Prostate gland (tissue), 2 donors: ENCODE results near the gene TLE1. TPM values are rescaled to one million over a fixed set of nuclear protein-coding genes. Genes with fewer than 3 reads are reported as not detected.

Experiments
- DNase-seq: peaks from one replicate; pipeline ENCODE4 v3.0.0-alpha.2; 2019; ENCODE audit warnings: low spot score
- H3K27ac ChIP-seq, 2 donors: fragments of 200-600 bp; sonication (generic); 2 replicates each; pipeline ENCODE4 v1.5.1; 2017 to 2019
- H3K27me3 ChIP-seq: fragments of 200-600 bp; sonication (generic); replicated peaks from 2 replicates; pipeline ENCODE4 v1.5.1; 2019; ENCODE audit not compliant: insufficient read depth
- H3K36me3 ChIP-seq, 2 donors: fragments of 200-600 bp; sonication (generic); 1 replicate in 1 of 2; 2 replicates in 1 of 2; pipeline versions ENCODE4 v1.5.1 to v1.8.1; 2017 to 2019
- H3K4me1 ChIP-seq: fragments of 200-600 bp; sonication (generic); replicated peaks from 2 replicates; pipeline ENCODE4 v1.5.1; 2019
- H3K4me3 ChIP-seq, 2 donors: fragments of 200-600 bp; sonication (generic); 2 replicates each; pipeline ENCODE4 v1.5.1; 2017 to 2019
- H3K9me3 ChIP-seq: fragments of 200-600 bp; sonication (generic); 2 replicates; pipeline ENCODE4 v1.5.1; 2017
- POLR2A ChIP-seq: fragments of 450-650 bp; IDR thresholded peaks from one replicate; pipeline ENCODE4 v1.6.1; 2016; ENCODE audit warnings: antibody characterized with exemption, mild to moderate bottlenecking
- POLR2AphosphoS5 ChIP-seq: sonication (generic); formaldehyde crosslinking; IDR thresholded peaks from one replicate; pipeline ENCODE4 v1.6.1; 2017; ENCODE audit warnings: antibody characterized with exemption
- WGBS: methylation state at CpG from one replicate; pipeline ENCODE4 v1.1.5; 2018; 5-methylcytosine and 5-hydroxymethylcytosine counted together
- intact Hi-C: fragments of 100-400 bp; cut with DNase I; formaldehyde crosslinking; loops from one replicate; pipeline ENCODE4 v1.14.2; 2022
- total RNA-seq, 2 donors: library from RNA; depleted of rRNA; stranded (reverse); fragments of >200 nt; gene quantifications; one replicate each; pipeline ENCODE4 v1.1.0, GENCODE V29; 2016
- TF ChIP-seq, protein P1 (sequence below), 4 experiments: fragments of 200-600 bp in 2 of 4; fragments of 450-650 bp in 2 of 4; sonication (generic) in 2 of 4; IDR thresholded peaks; 1 replicate in 3 of 4; 2 replicates in 1 of 4; pipeline ENCODE4 v1.5.1; 2016 to 2019; ENCODE audit warnings: antibody characterized with exemption in 4 of 4, mild to moderate bottlenecking in 2 of 4, moderate library complexity in 2 of 4

TLE1 gene
- total RNA-seq, 2 donors from 2014 or later = 61.0 to 89.5 TPM

- H3K27ac ChIP-seq = no peak overlapping the region
- no peaks in the 10 kb centered on the region for H3K4me1 ChIP-seq
- H3K9me3 ChIP-seq = no peaks in the 10 kb centered on the region
- WGBS = 82% methylated on average over 6 of the region's 6 CpGs
- no peaks in the 10 kb centered on the region for H3K36me3 ChIP-seq
- DNase-seq = no peak
- no peaks in the 10 kb centered on the region for H3K27me3 ChIP-seq
- TF ChIP-seq, protein P1, sequence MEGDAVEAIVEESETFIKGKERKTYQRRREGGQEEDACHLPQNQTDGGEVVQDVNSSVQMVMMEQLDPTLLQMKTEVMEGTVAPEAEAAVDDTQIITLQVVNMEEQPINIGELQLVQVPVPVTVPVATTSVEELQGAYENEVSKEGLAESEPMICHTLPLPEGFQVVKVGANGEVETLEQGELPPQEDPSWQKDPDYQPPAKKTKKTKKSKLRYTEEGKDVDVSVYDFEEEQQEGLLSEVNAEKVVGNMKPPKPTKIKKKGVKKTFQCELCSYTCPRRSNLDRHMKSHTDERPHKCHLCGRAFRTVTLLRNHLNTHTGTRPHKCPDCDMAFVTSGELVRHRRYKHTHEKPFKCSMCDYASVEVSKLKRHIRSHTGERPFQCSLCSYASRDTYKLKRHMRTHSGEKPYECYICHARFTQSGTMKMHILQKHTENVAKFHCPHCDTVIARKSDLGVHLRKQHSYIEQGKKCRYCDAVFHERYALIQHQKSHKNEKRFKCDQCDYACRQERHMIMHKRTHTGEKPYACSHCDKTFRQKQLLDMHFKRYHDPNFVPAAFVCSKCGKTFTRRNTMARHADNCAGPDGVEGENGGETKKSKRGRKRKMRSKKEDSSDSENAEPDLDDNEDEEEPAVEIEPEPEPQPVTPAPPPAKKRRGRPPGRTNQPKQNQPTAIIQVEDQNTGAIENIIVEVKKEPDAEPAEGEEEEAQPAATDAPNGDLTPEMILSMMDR (IDR thresholded peaks at IDR 0.05) = no peak
- TF ChIP-seq POLR2AphosphoS5 (no peak), POLR2A (no peak)
- no peak overlapping the region for H3K4me3 ChIP-seq
- intact Hi-C loops = no loop called here
Measured at GRCh38 chr9:81542118-81542889, 147.0 kb downstream of the TLE1 start.

- no peak overlapping the region for H3K4me3 ChIP-seq
- intact Hi-C loops = no loop called here
- no peak overlapping the region for H3K27ac ChIP-seq
- H3K4me1 ChIP-seq = no peaks in the 10 kb centered on the region
- WGBS = 68% methylated on average over 8 of the region's 8 CpGs
- H3K36me3 ChIP-seq = no peaks in the 10 kb centered on the region
- no peaks in the 10 kb centered on the region for H3K27me3 ChIP-seq
- no peak for DNase-seq
- H3K9me3 ChIP-seq = no peaks in the 10 kb centered on the region
- TF ChIP-seq, protein P1 (IDR thresholded peaks at IDR 0.05) = no peak
- TF ChIP-seq POLR2A = no peak
- TF ChIP-seq POLR2AphosphoS5 = no peak
Measured at GRCh38 chr9:81540142-81540710, 149.1 kb downstream of the TLE1 start.

- H3K36me3 ChIP-seq = no peaks in the 10 kb centered on the region
- intact Hi-C loops = no loop called here
- no peaks in the 10 kb centered on the region for H3K27me3 ChIP-seq
- TF ChIP-seq POLR2A = no peak
- TF ChIP-seq, protein P1 (IDR thresholded peaks at IDR 0.05) = no peak
- no peak for TF ChIP-seq POLR2AphosphoS5
- H3K9me3 ChIP-seq = no peaks in the 10 kb centered on the region
- H3K4me1 ChIP-seq = no peaks in the 10 kb centered on the region
- no peak for DNase-seq
- no peak overlapping the region for H3K27ac ChIP-seq
- WGBS = 96% methylated on average over 3 of the region's 3 CpGs
- no peak overlapping the region for H3K4me3 ChIP-seq
Measured at GRCh38 chr9:81539317-81539716, 150.0 kb downstream of the TLE1 start.

DNA sequence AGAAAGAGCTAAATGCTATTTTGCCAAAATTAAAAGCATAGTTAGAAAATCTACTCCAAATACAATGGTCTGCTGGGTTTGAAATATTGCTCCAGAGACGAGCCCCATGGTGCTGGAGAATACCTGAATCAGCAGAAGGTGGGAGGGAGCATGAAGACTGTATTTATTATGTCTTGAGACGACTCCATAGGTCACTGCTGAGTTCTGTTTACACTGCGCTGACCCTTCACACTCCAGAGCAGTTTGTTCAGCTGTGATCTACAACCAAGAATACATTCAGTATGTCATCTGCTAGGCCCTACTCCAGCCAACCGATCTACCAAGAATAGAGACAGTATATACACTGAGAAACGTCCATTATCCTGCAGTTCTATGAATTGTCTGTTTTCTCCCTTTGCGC, 150.5 kb downstream of the TLE1 start:
- intact Hi-C loops = no loop called here
- Histone ChIP-seq H3K36me3 (no peaks in the 10 kb centered on the region), H3K9me3 (no peaks in the 10 kb centered on the region), H3K4me3 (no peak overlapping the region), H3K27ac (no peak overlapping the region), H3K4me1 (no peaks in the 10 kb centered on the region), H3K27me3 (no peaks in the 10 kb centered on the region)
- DNase-seq = no peak
- 88% methylated on average over 6 of the region's 6 CpGs for WGBS
- TF ChIP-seq, protein P1 (IDR thresholded peaks at IDR 0.05) = no peak
- TF ChIP-seq POLR2AphosphoS5 (no peak), POLR2A (no peak)

DNA sequence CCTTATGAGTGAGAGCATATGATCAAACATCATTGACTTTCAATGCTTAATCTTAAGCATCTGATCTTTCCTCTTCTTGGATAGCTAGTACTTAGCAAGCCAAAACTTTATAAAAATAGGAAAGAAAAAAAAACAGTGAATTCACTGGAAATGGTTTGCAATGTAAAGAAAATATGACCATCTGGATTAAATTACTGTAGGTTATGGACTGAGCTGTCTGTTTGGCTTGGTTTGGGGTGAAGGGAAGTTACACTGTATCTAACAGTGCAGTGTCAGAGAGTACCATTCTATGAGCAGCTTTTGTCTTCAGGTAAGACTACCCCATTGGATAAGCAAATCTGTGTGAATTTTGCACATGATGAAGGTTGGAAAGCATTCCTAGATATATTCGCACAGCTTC, 151.4 kb downstream of the TLE1 start:
- no peak overlapping the region for H3K4me3 ChIP-seq
- TF ChIP-seq POLR2AphosphoS5 (no peak), POLR2A (no peak)
- TF ChIP-seq, protein P1 (IDR thresholded peaks at IDR 0.05) = no peak
- H3K27me3 ChIP-seq = no peaks in the 10 kb centered on the region
- no peaks in the 10 kb centered on the region for H3K36me3 ChIP-seq
- no peaks in the 10 kb centered on the region for H3K9me3 ChIP-seq
- H3K27ac ChIP-seq = no peak overlapping the region
- no peak for DNase-seq
- intact Hi-C loops = no loop called here
- H3K4me1 ChIP-seq = no peaks in the 10 kb centered on the region
- 96% methylated on average over 1 of the region's 1 CpG for WGBS
